Ovary (tissue), 3 donors: ENCODE measurements around the gene NHERF1.

ENCODE experiments used
- CTCF ChIP-seq, 3 donors: fragments of 450-650 bp in 2 of 3; fragments of 200-600 bp in 1 of 3; IDR thresholded peaks; one replicate each; pipeline versions ENCODE4 v1.5.1 to v1.8.0; 2016 to 2022; ENCODE audit warnings: antibody characterized with exemption in 3 of 3, mild to moderate bottlenecking in 1 of 3
- EP300 ChIP-seq: sonication (generic); formaldehyde crosslinking; IDR thresholded peaks from one replicate; pipeline ENCODE4 v1.6.1; 2017; ENCODE audit warnings: antibody characterized with exemption
- POLR2A ChIP-seq: fragments of 450-650 bp; IDR thresholded peaks from one replicate; pipeline ENCODE4 v1.6.1; 2017; ENCODE audit warnings: antibody characterized with exemption, mild to moderate bottlenecking, moderate library complexity
- donor health status: DM: no; HTN: no; CAD: no.

GRCh38 chr17:74761419-74761818, 13.0 kb downstream of the NHERF1 start:
- TF ChIP-seq CTCF (IDR thresholded peaks at IDR 0.05) = no peak
- no peak for TF ChIP-seq POLR2A
- TF ChIP-seq EP300 = no peak
